GM20000 (cell line): ENCODE data around the gene ADGRV1.
"Not testable (repeated sequence)": the region's sequence is repeated elsewhere in the genome, so short reads cannot be mapped to it uniquely, and the experiment has no call there.

Experiments
- DNase-seq: peaks from one replicate; pipeline ENCODE4 v3.0.0; 2012; ENCODE audit warnings: low spot score
- TF ChIP-seq, protein P1 (sequence below): IDR thresholded peaks from 2 replicates; pipeline ENCODE4 v1.5.1; 2012; ENCODE audit warnings: mild to moderate bottlenecking, control low read depth; ENCODE audit errors: extremely low read depth, missing control alignments

The ADGRV1 gene

GRCh38 chr5:91032125-91032524 lies 473.5 kb downstream of the ADGRV1 start:
- TF ChIP-seq, protein P1, sequence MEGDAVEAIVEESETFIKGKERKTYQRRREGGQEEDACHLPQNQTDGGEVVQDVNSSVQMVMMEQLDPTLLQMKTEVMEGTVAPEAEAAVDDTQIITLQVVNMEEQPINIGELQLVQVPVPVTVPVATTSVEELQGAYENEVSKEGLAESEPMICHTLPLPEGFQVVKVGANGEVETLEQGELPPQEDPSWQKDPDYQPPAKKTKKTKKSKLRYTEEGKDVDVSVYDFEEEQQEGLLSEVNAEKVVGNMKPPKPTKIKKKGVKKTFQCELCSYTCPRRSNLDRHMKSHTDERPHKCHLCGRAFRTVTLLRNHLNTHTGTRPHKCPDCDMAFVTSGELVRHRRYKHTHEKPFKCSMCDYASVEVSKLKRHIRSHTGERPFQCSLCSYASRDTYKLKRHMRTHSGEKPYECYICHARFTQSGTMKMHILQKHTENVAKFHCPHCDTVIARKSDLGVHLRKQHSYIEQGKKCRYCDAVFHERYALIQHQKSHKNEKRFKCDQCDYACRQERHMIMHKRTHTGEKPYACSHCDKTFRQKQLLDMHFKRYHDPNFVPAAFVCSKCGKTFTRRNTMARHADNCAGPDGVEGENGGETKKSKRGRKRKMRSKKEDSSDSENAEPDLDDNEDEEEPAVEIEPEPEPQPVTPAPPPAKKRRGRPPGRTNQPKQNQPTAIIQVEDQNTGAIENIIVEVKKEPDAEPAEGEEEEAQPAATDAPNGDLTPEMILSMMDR: no peak

GRCh38 chr5:91033370-91033769 lies 474.8 kb downstream of the ADGRV1 start:
- TF ChIP-seq, protein P1: no peak
- no peak for DNase-seq

More at GRCh38 chr5:91032125-91032524, 473.5 kb downstream of the ADGRV1 start:
- DNase-seq: no peak

GRCh38 chr5:91038180-91038808 lies 479.7 kb downstream of the ADGRV1 start:
- TF ChIP-seq, protein P1: no peak
- DNase-seq: no peak

GRCh38 chr5:91041132-91041531 lies 482.5 kb downstream of the ADGRV1 start:
- not testable (repeated sequence) for DNase-seq

GRCh38 chr5:91042247-91042935 lies 483.8 kb downstream of the ADGRV1 start:
- no peak for DNase-seq
- TF ChIP-seq, protein P1: no peak

- no peak for DNase-seq
- TF ChIP-seq, protein P1: no peak
Measured at GRCh38 chr5:91042936-91043255, 484.3 kb downstream of the ADGRV1 start.

- TF ChIP-seq, protein P1: no peak
- no peak for DNase-seq
Measured at GRCh38 chr5:91048073-91048472, 489.5 kb downstream of the ADGRV1 start.

DNA sequence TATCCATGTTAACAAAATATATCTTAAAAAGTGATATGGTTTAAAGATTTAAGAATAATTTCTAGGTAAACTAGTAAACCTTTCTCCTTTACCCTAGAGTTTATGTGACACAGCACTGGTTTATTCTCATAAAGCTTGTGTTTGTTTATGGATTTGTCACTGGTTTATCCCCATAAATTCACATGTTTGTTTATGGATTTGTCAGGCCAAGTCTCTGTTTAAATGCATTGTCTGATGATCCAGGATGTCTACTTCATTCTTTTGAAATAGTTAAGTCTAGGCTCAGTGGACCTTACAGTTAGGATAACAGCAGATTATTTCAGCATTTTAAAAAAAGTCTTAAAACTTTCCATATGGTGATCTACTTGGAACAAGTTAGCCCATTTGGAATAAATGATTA lies 490.5 kb downstream of the ADGRV1 start:
- TF ChIP-seq, protein P1: no peak
- DNase-seq: no peak
